ENCODE data around the gene MTM1.

MTM1 gene

DNA sequence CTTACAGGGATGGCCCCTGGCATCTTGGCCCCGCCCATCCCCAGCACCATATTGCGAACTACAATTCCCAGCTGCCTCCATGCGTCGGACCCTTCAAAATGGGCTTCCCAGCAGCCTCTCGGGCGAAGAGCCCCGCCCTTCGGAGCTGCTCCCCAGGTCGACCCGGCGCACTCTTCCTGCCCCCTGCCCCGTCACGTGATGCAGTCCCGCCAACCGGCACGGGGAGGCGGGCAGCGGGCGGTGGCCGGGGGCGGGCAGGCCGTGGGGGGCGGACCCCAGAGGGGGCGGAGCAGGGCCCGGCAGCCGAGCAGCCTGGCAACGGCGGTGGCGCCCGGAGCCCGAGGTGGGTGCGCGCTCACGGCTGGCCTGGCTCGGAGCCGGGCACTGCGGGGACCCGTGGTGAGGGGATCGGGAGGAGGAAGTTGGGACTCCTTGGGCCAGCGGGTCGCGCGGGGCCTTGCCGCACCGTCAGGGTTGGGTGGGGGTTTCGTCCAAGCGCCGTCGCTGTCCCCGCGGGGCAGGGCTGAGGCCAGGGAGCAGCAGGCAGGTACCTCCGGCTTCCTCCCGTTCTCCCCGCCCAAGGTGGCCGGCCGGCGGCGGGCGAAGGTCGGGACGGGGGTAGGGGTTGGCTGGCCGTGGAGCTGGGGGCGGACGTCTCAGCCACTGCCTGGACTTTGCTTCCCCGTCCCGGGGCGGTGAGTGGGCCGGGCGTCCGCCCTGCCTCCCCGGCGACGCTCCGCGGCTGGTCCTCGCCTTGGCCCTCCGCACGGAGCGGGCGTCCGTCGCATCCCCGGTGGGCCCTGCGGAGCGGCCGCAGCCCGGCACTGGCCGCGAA is at the start of gene MTM1:
Gene MTM1, plus strand, starts transcription at position 302 of the 835 bp plus-strand sequence. CDS start 23,994 bp downstream, outside the sequence.
- H3K4me1 ChIP-seq: peaks cover 39% of the 10 kb centered on the region
- peak; percentile 96 to 98 for DNase-seq (ENCODE audit: low spot score in 2 of 2)
- H3K27me3 ChIP-seq (ENCODE audit: low read depth): no peaks in the 10 kb centered on the region
- in situ Hi-C loops (cut with MboI; ENCODE audit: low sequenced_read_pairs): no loop called here
- no peaks in the 10 kb centered on the region for H3K36me3 ChIP-seq (replicated peaks)
- no peaks in the 10 kb centered on the region for H3K9me3 ChIP-seq
- H3K4me3 ChIP-seq: peak within 1 kb of the TSS; percentile 87

DNA sequence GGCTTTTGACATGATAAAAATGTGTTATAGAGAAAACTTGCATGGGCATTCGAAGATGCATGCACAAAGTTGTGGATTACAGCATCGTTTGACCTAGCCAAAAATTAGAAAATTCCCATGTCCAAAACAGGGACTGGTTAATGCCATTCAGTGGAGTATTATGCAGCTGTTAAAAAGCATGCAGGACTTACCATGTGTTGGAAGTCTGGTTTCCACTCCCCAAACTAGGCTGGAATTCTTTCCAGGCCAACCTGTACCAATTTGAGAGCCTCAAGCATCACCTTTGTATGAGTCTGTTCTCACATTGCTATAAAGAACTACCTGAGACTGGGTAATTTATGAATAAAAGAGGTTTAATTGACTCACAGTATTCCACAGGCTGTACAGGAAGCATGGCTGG is 45.9 kb upstream of the MTM1 start:
- Histone ChIP-seq H3K4me3 (no peak overlapping the region), H3K4me1 (no peaks in the 10 kb centered on the region), H3K9me3 (no peaks in the 10 kb centered on the region), H3K36me3 (replicated peaks) (no peaks in the 10 kb centered on the region), H3K27me3 (ENCODE audit: low read depth) (no peaks in the 10 kb centered on the region)
- in situ Hi-C loops (cut with MboI; ENCODE audit: low sequenced_read_pairs): no loop called here
- no peak for DNase-seq (ENCODE audit: low spot score in 2 of 2)

DNA sequence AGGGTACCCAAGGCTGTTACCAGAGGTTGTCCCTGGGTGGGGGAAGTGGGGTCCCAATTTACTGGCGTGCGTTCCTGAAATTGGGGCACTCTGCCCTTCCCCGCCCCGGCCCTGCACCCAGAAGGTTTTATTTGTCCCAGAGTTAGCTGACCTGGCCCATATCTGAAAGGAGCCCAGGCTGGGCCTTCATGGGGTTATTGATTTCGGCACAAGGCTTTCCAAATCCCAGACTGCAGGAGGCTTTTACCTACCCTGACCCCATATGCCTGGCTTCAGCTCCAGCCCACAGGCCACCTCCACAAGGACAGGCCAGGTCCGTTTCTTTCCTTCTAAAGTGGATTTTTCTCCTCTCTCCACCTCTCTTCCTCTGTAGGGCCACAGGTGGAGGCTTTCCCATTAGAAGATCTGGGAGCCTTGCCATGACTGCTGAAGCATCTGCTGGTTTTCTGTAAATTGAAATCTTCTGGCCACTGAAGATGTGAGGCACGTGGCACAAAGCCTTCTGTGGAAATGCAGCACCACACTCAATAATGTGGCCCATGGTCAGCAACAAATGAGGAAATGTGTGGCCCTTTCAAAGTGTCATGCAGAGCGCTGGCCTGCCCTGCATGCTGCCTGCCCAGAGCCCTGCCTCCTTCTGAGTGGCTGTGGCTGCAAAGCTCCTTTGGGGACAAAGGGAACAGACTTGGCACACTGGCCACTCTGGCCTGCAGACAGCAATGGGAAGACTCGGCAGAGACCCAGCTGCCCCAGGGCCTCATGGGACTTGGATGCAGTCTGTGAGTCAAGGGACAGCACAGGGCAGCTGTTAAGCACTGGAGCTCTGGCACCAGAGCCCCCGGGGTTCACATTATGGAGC is 43.1 kb upstream of the MTM1 start:
- no peak for DNase-seq (ENCODE audit: low spot score in 2 of 2)
- Histone ChIP-seq H3K4me1 (no peaks in the 10 kb centered on the region), H3K4me3 (no peak overlapping the region), H3K9me3 (no peaks in the 10 kb centered on the region), H3K36me3 (replicated peaks) (no peaks in the 10 kb centered on the region), H3K27me3 (ENCODE audit: low read depth) (no peaks in the 10 kb centered on the region)
- in situ Hi-C loops (cut with MboI; ENCODE audit: low sequenced_read_pairs): no loop called here

DNA sequence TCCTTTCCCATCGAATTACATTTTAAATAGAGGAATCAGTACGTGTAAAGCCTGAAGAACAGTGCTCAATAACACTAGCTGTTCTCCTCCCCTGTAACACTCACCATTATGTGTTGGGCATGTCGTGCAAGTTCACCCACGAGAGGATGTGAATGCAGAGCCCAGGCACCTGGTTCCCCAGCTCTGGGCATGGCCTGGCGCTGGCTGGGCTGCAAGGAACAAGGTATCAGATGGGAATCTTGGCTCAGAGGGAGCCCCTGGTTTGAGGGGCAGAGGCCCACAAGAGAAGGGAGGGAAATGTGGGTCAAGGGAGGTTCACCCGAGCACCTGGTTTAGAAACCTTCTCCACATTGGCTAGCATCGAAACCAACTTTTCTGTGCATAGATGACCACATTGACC is 41.7 kb upstream of the MTM1 start:
- in situ Hi-C loops (cut with MboI; ENCODE audit: low sequenced_read_pairs): no loop called here
- H3K36me3 ChIP-seq (replicated peaks): no peaks in the 10 kb centered on the region
- no peak for DNase-seq (ENCODE audit: low spot score in 2 of 2)
- no peak overlapping the region for H3K4me3 ChIP-seq
- no peaks in the 10 kb centered on the region for H3K4me1 ChIP-seq
- no peaks in the 10 kb centered on the region for H3K9me3 ChIP-seq
- H3K27me3 ChIP-seq (ENCODE audit: low read depth): no peaks in the 10 kb centered on the region

DNA sequence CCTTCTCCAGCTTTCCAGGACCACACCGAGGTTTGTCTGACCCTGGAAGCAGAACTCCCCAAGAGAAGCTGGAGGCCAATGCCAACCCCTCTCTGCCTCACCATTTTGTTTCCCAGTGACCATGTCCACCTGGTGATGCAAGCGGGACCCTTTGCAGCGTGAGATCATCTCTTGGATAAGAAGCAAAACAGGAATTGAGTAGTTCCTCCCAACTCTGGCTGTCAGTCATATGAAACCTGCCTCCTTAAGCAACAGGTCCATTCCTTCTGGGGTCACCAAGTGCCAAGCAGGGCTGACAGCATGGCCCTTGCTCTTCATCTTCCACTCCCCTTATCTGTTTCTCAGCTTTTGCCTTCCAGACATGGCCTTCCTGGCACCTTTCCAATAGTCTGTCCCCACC is 41.3 kb upstream of the MTM1 start:
- in situ Hi-C loops (cut with MboI; ENCODE audit: low sequenced_read_pairs): no loop called here
- Histone ChIP-seq H3K4me1 (no peaks in the 10 kb centered on the region), H3K36me3 (replicated peaks) (no peaks in the 10 kb centered on the region), H3K9me3 (no peaks in the 10 kb centered on the region), H3K4me3 (no peak overlapping the region), H3K27me3 (ENCODE audit: low read depth) (no peaks in the 10 kb centered on the region)
- no peak for DNase-seq (ENCODE audit: low spot score in 2 of 2)

DNA sequence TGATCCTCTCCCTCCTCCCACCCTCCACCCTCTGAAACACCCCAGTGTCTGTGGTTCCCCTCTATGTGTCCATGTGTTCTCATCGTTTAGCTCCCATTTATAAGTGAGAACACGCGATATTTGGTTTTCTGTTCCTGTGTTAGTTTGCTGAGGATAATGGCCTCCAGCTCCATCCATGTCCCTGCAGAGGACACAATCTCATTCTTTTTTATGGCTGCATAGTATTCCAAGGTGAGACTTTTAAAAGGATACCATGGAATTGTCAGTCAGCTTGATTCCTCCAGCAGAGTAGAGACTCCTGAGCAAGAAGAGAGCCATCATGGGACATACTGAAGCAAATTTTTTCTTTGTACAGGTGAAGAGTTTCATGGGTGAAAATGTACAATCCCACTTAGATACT is 38.8 kb upstream of the MTM1 start:
- Histone ChIP-seq H3K4me1 (no peaks in the 10 kb centered on the region), H3K27me3 (ENCODE audit: low read depth) (no peaks in the 10 kb centered on the region), H3K4me3 (no peak overlapping the region), H3K36me3 (replicated peaks) (no peaks in the 10 kb centered on the region), H3K9me3 (no peaks in the 10 kb centered on the region)
- in situ Hi-C loops (cut with MboI; ENCODE audit: low sequenced_read_pairs): no loop called here
- no peak for DNase-seq (ENCODE audit: low spot score in 2 of 2)

DNA sequence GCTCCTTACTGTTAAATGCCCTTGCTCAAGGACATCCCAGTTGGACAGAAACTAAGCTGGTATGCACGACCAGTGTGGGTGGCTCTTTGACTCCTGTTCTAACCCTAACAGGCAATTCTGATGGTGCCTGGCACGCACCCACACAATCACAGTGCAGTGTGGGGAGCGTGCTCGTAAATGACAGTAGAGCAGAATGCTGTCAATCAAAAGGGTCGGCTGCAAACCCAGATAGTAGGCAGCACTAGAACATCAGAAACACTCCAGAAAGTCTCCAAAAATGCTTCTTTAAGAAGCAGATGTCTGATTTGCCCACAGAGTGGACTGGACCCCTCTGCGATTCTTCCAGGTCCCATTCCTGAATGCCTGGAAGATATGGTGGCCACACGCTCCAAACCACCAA is 37.6 kb upstream of the MTM1 start:
- Histone ChIP-seq H3K4me3 (no peak overlapping the region), H3K9me3 (peaks cover 2% of the 10 kb centered on the region; the same call in 1 of the 2 replicates), H3K36me3 (replicated peaks) (no peaks in the 10 kb centered on the region), H3K27me3 (ENCODE audit: low read depth) (no peaks in the 10 kb centered on the region), H3K4me1 (no peaks in the 10 kb centered on the region)
- in situ Hi-C loops (cut with MboI; ENCODE audit: low sequenced_read_pairs): no loop called here
- DNase-seq (ENCODE audit: low spot score in 2 of 2): no peak

DNA sequence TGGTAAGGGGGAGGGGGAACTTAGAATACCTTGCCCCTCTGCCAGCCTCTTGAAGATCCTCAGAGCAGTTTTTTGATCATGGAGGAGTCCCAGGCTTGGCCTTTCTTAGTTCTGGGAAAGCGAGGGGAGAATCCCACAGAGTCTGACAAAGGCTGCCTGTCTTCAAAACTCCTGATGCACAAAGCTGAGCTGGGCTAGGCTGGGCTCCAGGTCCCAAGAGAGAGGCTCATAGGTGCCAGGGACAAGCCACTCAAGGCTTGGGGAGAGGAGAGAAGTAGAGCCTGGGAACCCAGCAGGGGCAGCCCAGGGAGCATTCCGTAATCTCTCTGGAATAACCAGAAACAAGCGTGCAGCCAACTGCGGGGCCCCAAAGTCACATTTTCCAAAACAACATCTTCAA is 37.0 kb upstream of the MTM1 start:
- Histone ChIP-seq H3K4me1 (no peaks in the 10 kb centered on the region), H3K36me3 (replicated peaks) (no peaks in the 10 kb centered on the region), H3K4me3 (no peak overlapping the region), H3K27me3 (ENCODE audit: low read depth) (no peaks in the 10 kb centered on the region), H3K9me3 (peaks cover 2% of the 10 kb centered on the region; the same call in 1 of the 2 replicates)
- no peak for DNase-seq (ENCODE audit: low spot score in 2 of 2)
- in situ Hi-C loops (cut with MboI; ENCODE audit: low sequenced_read_pairs): no loop called here

DNA sequence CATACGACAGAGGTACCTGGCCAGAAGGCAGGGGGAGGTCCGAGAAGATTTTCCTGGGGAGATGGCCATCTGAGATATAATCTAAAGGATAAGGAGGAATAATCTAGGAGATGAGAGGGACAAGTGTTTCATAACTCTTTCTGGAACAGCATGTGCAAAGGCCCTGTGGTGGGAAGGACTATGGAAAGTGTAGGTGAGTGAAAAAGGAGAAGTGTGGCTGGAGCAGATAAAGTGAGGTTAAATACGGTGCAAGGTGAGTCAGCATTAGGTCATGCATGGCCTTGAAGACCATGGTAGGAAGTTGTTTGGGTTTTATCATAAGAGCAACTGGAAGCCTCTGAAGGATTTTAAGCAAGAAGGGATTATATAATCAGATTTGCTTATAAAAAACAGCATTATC is 34.6 kb upstream of the MTM1 start:
- no peaks in the 10 kb centered on the region for H3K4me1 ChIP-seq
- no peak for DNase-seq (ENCODE audit: low spot score in 2 of 2)
- H3K36me3 ChIP-seq (replicated peaks): no peaks in the 10 kb centered on the region
- in situ Hi-C loops (cut with MboI; ENCODE audit: low sequenced_read_pairs): no loop called here
- H3K9me3 ChIP-seq: peaks cover 2% of the 10 kb centered on the region; the same call in 1 of the 2 replicates
- H3K27me3 ChIP-seq (ENCODE audit: low read depth): no peaks in the 10 kb centered on the region
- no peak overlapping the region for H3K4me3 ChIP-seq

DNA sequence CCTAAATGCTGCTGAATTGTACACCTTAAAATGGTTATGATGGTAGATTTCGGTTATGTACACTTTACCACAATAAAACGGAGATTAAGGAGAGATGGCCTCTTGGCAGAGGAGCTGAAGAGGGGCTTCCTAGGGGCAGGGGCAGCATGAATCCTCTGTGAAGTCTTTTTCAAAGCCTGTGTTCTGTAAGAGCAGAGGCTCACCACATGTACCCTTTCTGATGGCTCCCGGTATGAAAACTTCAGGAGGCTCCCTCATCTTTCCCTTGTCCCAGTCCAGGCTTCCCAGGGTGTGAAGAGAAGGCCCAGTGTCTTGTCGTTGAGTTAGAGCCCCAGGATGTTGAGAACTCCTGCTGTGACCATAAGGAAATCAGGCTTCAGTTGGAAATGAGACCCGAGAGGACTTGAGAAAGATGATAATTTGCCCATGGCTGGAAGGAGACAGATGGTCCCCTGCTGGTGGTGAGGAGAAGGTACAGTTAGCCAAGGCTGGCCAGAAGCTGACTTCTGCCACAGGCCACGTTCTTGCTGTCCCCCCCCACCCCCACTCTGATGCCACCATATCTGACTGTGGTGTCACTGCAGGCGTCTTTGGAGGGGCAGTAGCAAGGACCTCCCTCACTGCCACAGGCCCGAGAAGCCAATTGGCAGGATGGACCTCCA is 31.8 kb upstream of the MTM1 start:
- DNase-seq (ENCODE audit: low spot score in 2 of 2): no peak
- H3K4me3 ChIP-seq: no peak overlapping the region
- H3K4me1 ChIP-seq: no peaks in the 10 kb centered on the region
- H3K36me3 ChIP-seq (replicated peaks): no peaks in the 10 kb centered on the region
- H3K9me3 ChIP-seq: peaks cover 2% of the 10 kb centered on the region; the same call in 1 of the 2 replicates
- no peaks in the 10 kb centered on the region for H3K27me3 ChIP-seq (ENCODE audit: low read depth)
- in situ Hi-C loops (cut with MboI; ENCODE audit: low sequenced_read_pairs): no loop called here

DNA sequence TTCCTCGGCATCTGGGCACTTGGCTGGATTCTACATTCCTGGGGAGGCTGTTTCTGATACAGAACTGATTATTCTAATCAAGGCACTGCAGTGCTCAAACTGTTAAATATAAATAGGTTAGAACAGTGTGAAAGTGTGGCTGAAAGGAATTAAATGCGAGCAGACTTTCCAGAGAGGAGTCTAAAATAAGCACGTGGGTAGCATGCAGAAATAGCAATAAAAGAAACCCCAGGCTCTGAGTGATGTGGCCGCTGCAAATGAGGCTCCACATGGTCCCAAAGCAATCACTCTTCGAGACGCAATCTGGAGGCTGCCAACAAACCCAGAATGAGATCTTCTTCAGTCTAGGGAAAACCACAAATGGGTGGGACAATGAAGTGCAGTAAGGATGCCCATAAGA is 30.6 kb upstream of the MTM1 start:
- no peak for DNase-seq (ENCODE audit: low spot score in 2 of 2)
- Histone ChIP-seq H3K36me3 (replicated peaks) (no peaks in the 10 kb centered on the region), H3K27me3 (ENCODE audit: low read depth) (no peaks in the 10 kb centered on the region), H3K9me3 (peaks cover 2% of the 10 kb centered on the region; the same call in 1 of the 2 replicates), H3K4me3 (no peak overlapping the region), H3K4me1 (no peaks in the 10 kb centered on the region)
- in situ Hi-C loops (cut with MboI; ENCODE audit: low sequenced_read_pairs): no loop called here

DNA sequence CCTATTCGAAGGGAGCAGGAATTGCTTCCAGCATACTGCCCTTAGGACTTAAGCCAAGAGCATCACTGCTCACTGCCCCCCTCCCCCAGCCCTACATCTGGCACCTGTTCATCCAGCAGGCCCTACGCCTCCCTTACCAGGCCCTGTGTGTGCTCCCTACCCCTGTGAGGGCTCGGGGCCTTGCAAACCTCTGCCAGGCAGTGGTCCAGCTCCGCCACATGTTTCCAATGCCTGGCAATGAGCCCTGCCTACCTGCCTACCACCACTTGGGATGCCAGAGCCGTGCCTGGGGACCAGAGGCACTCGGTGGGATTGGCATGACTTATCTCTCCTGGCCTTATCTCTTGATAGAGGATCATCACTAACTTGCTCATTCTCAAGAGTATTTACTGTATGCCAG is 27.5 kb upstream of the MTM1 start:
- Histone ChIP-seq H3K4me1 (peaks cover 6% of the 10 kb centered on the region; the same call in 1 of the 2 replicates), H3K36me3 (replicated peaks) (no peaks in the 10 kb centered on the region), H3K27me3 (ENCODE audit: low read depth) (no peaks in the 10 kb centered on the region), H3K9me3 (no peaks in the 10 kb centered on the region), H3K4me3 (no peak overlapping the region)
- in situ Hi-C loops (cut with MboI; ENCODE audit: low sequenced_read_pairs): no loop called here
- DNase-seq (ENCODE audit: low spot score in 2 of 2): no peak

DNA sequence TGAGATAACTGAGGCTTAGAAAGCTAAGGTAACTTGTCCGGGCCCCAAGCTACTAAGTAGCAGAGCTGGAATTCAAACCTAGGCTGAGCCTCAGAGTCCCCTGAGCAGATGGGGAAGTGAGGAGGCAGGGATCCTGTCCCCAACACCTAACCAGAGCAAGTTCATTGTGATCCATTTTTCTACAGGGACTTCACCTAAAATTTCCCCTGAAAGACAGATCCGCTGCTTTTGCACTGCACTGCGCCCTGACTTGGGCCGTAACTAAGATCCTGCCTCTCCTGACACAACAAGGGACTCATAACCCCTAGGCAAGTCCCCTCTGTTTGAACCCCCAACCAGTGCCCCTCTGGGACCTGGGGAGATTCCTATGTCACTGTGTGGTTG is 25.6 kb upstream of the MTM1 start:
- no peaks in the 10 kb centered on the region for H3K36me3 ChIP-seq (replicated peaks)
- no peak for DNase-seq (ENCODE audit: low spot score in 2 of 2)
- in situ Hi-C loops (cut with MboI; ENCODE audit: low sequenced_read_pairs): no loop called here
- H3K4me1 ChIP-seq: peaks cover 6% of the 10 kb centered on the region; the same call in 1 of the 2 replicates
- no peaks in the 10 kb centered on the region for H3K27me3 ChIP-seq (ENCODE audit: low read depth)
- no peaks in the 10 kb centered on the region for H3K9me3 ChIP-seq
- no peak overlapping the region for H3K4me3 ChIP-seq
